ENCODE results near the gene MAPK8. TPM values are rescaled to one million over a fixed set of nuclear protein-coding genes. Genes with fewer than 3 reads are reported as not detected.
A peak's percentile ranks its signal among the peaks of the same experiment; 100 is the strongest.

MAPK8 gene
- total and polyA plus RNA-seq, 4 experiments from 2014 or later: 13.3 to 49.9 (median 35.0) TPM

- no peaks in the 10 kb centered on the region for H3K9me3 ChIP-seq (ENCODE audit: control insufficient read depth in 1 of 2, low read length in 2 of 2)
- intact Hi-C loops (cut with micrococcal nuclease): no loop called here
- no peak overlapping the region for H3K27ac ChIP-seq (ENCODE audit: low read depth, low read length)
- Mint-ChIP-seq H3K4me3 (no peak overlapping the region), H3K27me3 (no peaks in the 10 kb centered on the region), H3K9me3 (peaks cover 6 to 16% (median 12%) of the 10 kb centered on the region in 8 donors), H3K4me1 (peaks cover 0 to 1% (median 0%) of the 10 kb centered on the region in 4 donors), H3K36me3 (peaks cover 34 to 47% of the 10 kb centered on the region in 2 donors), H3K27ac (peak overlapping the region in 1 of 7 donors; percentile 1)
- no peaks in the 10 kb centered on the region for H3K27me3 ChIP-seq (ENCODE audit: insufficient read depth, low read length)
- CTCF ChIA-PET (ENCODE audit: partially characterized antibody): interaction anchor here (1.1 kb wide), 1 partner anchor 10 kb away, joined by 3 read pairs; no protein-coding TSS in a partner anchor
- POLR2A ChIA-PET (ENCODE audit: partially characterized antibody): no interaction called here
- no peak for DNase-seq
- H3K36me3 ChIP-seq (ENCODE audit: insufficient read depth, low read length): peaks cover 15% of the 10 kb centered on the region
- H3K4me3 ChIP-seq (ENCODE audit: low read length in 2 of 2): no peak overlapping the region
- no peaks in the 10 kb centered on the region for H3K4me1 ChIP-seq (ENCODE audit: insufficient read depth, low read length)
Observed at GRCh38 chr10:48412081-48412480, 105.6 kb downstream of the MAPK8 start.

DNA sequence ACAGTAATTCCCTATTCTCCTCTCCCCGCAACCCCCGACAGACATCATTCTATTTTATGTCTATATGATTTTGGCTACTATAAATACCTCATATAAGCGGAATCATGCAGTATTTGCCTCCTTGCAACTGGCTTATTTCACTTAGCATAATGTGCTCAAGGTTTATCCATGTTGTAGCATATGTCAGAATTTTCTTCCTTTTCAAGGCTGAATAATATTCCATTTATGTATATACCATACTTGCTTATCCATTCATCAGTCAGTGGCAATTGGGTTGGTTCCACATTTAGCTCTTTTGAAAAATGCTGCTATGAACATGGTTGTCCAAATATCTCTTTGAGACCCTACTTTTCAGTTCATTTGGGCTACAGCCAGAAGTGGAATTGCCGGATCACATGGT lies 106.5 kb downstream of the MAPK8 start:
- CTCF ChIA-PET (ENCODE audit: partially characterized antibody): no interaction called here
- no peak overlapping the region for H3K27ac Mint-ChIP-seq
- H3K4me3 ChIP-seq (ENCODE audit: low read length in 2 of 2): no peak overlapping the region
- H3K4me1 Mint-ChIP-seq: peaks cover 0 to 1% (median 0%) of the 10 kb centered on the region in 4 donors
- peaks cover 34 to 47% of the 10 kb centered on the region in 2 donors for H3K36me3 Mint-ChIP-seq
- no peak overlapping the region for H3K27ac ChIP-seq (ENCODE audit: low read depth, low read length)
- H3K4me1 ChIP-seq (ENCODE audit: insufficient read depth, low read length): no peaks in the 10 kb centered on the region
- H3K9me3 ChIP-seq (ENCODE audit: control insufficient read depth in 1 of 2, low read length in 2 of 2): no peaks in the 10 kb centered on the region
- intact Hi-C loops (cut with micrococcal nuclease): no loop called here
- no peak overlapping the region for H3K4me3 Mint-ChIP-seq
- H3K27me3 ChIP-seq (ENCODE audit: insufficient read depth, low read length): no peaks in the 10 kb centered on the region
- peaks cover 15% of the 10 kb centered on the region for H3K36me3 ChIP-seq (ENCODE audit: insufficient read depth, low read length)
- POLR2A ChIA-PET (ENCODE audit: partially characterized antibody): no interaction called here
- H3K27me3 Mint-ChIP-seq: no peaks in the 10 kb centered on the region
- no peak for DNase-seq
- H3K9me3 Mint-ChIP-seq: peaks cover 6 to 16% (median 12%) of the 10 kb centered on the region in 8 donors

GRCh38 chr10:48414160-48414559 lies 107.7 kb downstream of the MAPK8 start:
- no peak overlapping the region for H3K4me3 ChIP-seq (ENCODE audit: low read length in 2 of 2)
- intact Hi-C loops (cut with micrococcal nuclease): no loop called here
- Mint-ChIP-seq H3K27ac (no peak overlapping the region), H3K36me3 (peaks cover 35 to 50% of the 10 kb centered on the region in 2 donors), H3K9me3 (peaks cover 6 to 16% (median 12%) of the 10 kb centered on the region in 8 donors), H3K27me3 (no peaks in the 10 kb centered on the region), H3K4me1 (peaks cover 0 to 1% (median 0%) of the 10 kb centered on the region in 4 donors), H3K4me3 (no peak overlapping the region)
- peaks cover 15% of the 10 kb centered on the region for H3K36me3 ChIP-seq (ENCODE audit: insufficient read depth, low read length)
- no peak overlapping the region for H3K27ac ChIP-seq (ENCODE audit: low read depth, low read length)
- no peaks in the 10 kb centered on the region for H3K27me3 ChIP-seq (ENCODE audit: insufficient read depth, low read length)
- ChIA-PET CTCF (ENCODE audit: partially characterized antibody) (no interaction called here), POLR2A (ENCODE audit: partially characterized antibody) (interaction anchor here (0.7 kb wide), 1 partner anchor 39 kb away, joined by 3 read pairs; no protein-coding TSS in a partner anchor)
- no peak for DNase-seq
- H3K4me1 ChIP-seq (ENCODE audit: insufficient read depth, low read length): no peaks in the 10 kb centered on the region
- no peaks in the 10 kb centered on the region for H3K9me3 ChIP-seq (ENCODE audit: control insufficient read depth in 1 of 2, low read length in 2 of 2)

- Histone ChIP-seq H3K4me3 (ENCODE audit: low read length in 2 of 2) (no peak overlapping the region), H3K36me3 (ENCODE audit: insufficient read depth, low read length) (peaks cover 15% of the 10 kb centered on the region), H3K9me3 (ENCODE audit: control insufficient read depth in 1 of 2, low read length in 2 of 2) (no peaks in the 10 kb centered on the region), H3K27me3 (ENCODE audit: insufficient read depth, low read length) (no peaks in the 10 kb centered on the region), H3K4me1 (ENCODE audit: insufficient read depth, low read length) (no peaks in the 10 kb centered on the region), H3K27ac (ENCODE audit: low read depth, low read length) (no peak overlapping the region)
- DNase-seq: no peak
- Mint-ChIP-seq H3K4me3 (no peak overlapping the region), H3K36me3 (peaks cover 39 to 50% of the 10 kb centered on the region in 2 donors), H3K4me1 (peaks cover 0 to 1% (median 0%) of the 10 kb centered on the region in 4 donors), H3K27ac (no peak overlapping the region), H3K27me3 (no peaks in the 10 kb centered on the region), H3K9me3 (peaks cover 6 to 16% (median 12%) of the 10 kb centered on the region in 8 donors)
- intact Hi-C loops (cut with micrococcal nuclease): no loop called here
- ChIA-PET POLR2A (ENCODE audit: partially characterized antibody) (interaction anchor here (0.7 kb wide), 1 partner anchor 39 kb away, joined by 3 read pairs; no protein-coding TSS in a partner anchor), CTCF (ENCODE audit: partially characterized antibody) (no interaction called here)
Observed at GRCh38 chr10:48414778-48415177, 108.3 kb downstream of the MAPK8 start.

DNA sequence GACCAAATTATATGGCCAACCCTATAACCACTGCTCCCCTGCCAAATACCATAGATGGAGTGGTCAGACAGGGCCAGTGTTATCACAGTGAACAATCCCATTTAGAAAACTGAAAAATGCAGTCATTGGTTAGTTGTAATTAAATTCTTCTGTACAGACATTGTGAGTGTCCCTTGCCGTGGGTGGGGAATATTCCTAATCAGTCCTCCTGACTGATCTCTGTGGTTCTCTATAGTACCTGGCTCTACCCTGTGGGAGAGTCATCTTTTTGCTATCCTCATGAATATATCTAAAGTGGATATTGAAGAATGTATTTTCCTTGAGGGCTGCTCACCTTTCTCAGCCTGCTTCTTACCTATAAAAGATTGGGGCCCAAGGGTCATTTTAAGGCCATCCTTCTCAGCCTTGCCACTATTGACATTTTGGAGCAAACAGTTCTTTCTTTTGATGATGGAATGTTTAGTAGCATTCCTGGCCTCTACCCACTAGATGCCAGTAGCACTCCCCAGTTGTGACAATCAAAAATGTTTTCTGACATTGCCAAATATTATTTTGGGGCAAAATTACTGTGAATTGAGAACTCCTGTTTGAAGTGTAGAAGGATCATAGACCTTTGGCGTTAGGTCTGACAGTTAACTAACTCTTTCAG lies 110.2 kb downstream of the MAPK8 start:
- no peaks in the 10 kb centered on the region for H3K27me3 ChIP-seq (ENCODE audit: insufficient read depth, low read length)
- peaks cover 40 to 49% of the 10 kb centered on the region in 2 donors for H3K36me3 Mint-ChIP-seq
- ChIA-PET POLR2A (ENCODE audit: partially characterized antibody) (no interaction called here), CTCF (ENCODE audit: partially characterized antibody) (no interaction called here)
- H3K4me1 ChIP-seq (ENCODE audit: insufficient read depth, low read length): no peaks in the 10 kb centered on the region
- no peaks in the 10 kb centered on the region for H3K9me3 ChIP-seq (ENCODE audit: control insufficient read depth in 1 of 2, low read length in 2 of 2)
- no peak overlapping the region for H3K4me3 ChIP-seq (ENCODE audit: low read length in 2 of 2)
- peaks cover 6 to 14% (median 11%) of the 10 kb centered on the region in 8 donors for H3K9me3 Mint-ChIP-seq
- H3K36me3 ChIP-seq (ENCODE audit: insufficient read depth, low read length): no peaks in the 10 kb centered on the region
- H3K27me3 Mint-ChIP-seq: no peaks in the 10 kb centered on the region
- no peak for DNase-seq
- H3K4me1 Mint-ChIP-seq: peaks cover 0 to 1% (median 0%) of the 10 kb centered on the region in 4 donors
- intact Hi-C loops (cut with micrococcal nuclease): no loop called here
- no peak overlapping the region for H3K4me3 Mint-ChIP-seq
- H3K27ac Mint-ChIP-seq: no peak overlapping the region
- no peak overlapping the region for H3K27ac ChIP-seq (ENCODE audit: low read depth, low read length)

- no peaks in the 10 kb centered on the region for H3K27me3 ChIP-seq (ENCODE audit: insufficient read depth, low read length)
- Mint-ChIP-seq H3K4me1 (peaks cover 0 to 1% (median 0%) of the 10 kb centered on the region in 4 donors), H3K4me3 (no peak overlapping the region), H3K27ac (no peak overlapping the region), H3K27me3 (no peaks in the 10 kb centered on the region), H3K36me3 (peaks cover 34 to 44% of the 10 kb centered on the region in 2 donors), H3K9me3 (peaks cover 2 to 8% (median 6%) of the 10 kb centered on the region in 8 donors)
- H3K4me1 ChIP-seq (ENCODE audit: insufficient read depth, low read length): no peaks in the 10 kb centered on the region
- H3K27ac ChIP-seq (ENCODE audit: low read depth, low read length): no peak overlapping the region
- no peak for DNase-seq
- H3K36me3 ChIP-seq (ENCODE audit: insufficient read depth, low read length): no peaks in the 10 kb centered on the region
- CTCF ChIA-PET (ENCODE audit: partially characterized antibody): no interaction called here
- H3K9me3 ChIP-seq (ENCODE audit: control insufficient read depth in 1 of 2, low read length in 2 of 2): no peaks in the 10 kb centered on the region
- intact Hi-C loops (cut with micrococcal nuclease): no loop called here
- POLR2A ChIA-PET (ENCODE audit: partially characterized antibody): no interaction called here
- H3K4me3 ChIP-seq (ENCODE audit: low read length in 2 of 2): no peak overlapping the region
Observed at GRCh38 chr10:48417374-48417773, 110.9 kb downstream of the MAPK8 start.

GRCh38 chr10:48418189-48418788 lies 111.8 kb downstream of the MAPK8 start:
- Histone ChIP-seq H3K27ac (ENCODE audit: low read depth, low read length) (no peak overlapping the region), H3K9me3 (ENCODE audit: control insufficient read depth in 1 of 2, low read length in 2 of 2) (no peaks in the 10 kb centered on the region), H3K36me3 (ENCODE audit: insufficient read depth, low read length) (no peaks in the 10 kb centered on the region), H3K27me3 (ENCODE audit: insufficient read depth, low read length) (no peaks in the 10 kb centered on the region), H3K4me3 (ENCODE audit: low read length in 2 of 2) (no peak overlapping the region), H3K4me1 (ENCODE audit: insufficient read depth, low read length) (no peaks in the 10 kb centered on the region)
- Mint-ChIP-seq H3K27ac (peak overlapping the region in 1 of 7 donors; percentile 17), H3K4me3 (no peak overlapping the region), H3K36me3 (peaks cover 27 to 38% of the 10 kb centered on the region in 2 donors), H3K27me3 (no peaks in the 10 kb centered on the region), H3K9me3 (no peaks in the 10 kb centered on the region), H3K4me1 (peaks cover 0 to 4% (median 0%) of the 10 kb centered on the region in 4 donors)
- ChIA-PET CTCF (ENCODE audit: partially characterized antibody) (no interaction called here), POLR2A (ENCODE audit: partially characterized antibody) (no interaction called here)
- DNase-seq: no peak
- intact Hi-C loops (cut with micrococcal nuclease): no loop called here

Measured in CD4-positive, alpha-beta memory T cell (primary cell).